HepG2 (cell line): ENCODE measurements around the gene MSANTD2. TPM values are rescaled to one million over a fixed set of nuclear protein-coding genes. Genes with fewer than 3 reads are reported as not detected.

ENCODE experiments used
- CAMTA2 ChIP-seq: sonication (generic); formaldehyde crosslinking; IDR thresholded peaks from 2 replicates; pipeline ENCODE4 v1.4.0; 2020; ENCODE audit warnings: mild to moderate bottlenecking, missing genetic modification reagents, borderline replicate concordance
- CREBL2 ChIP-seq: sonication (generic); formaldehyde crosslinking; IDR thresholded peaks from 2 replicates; pipeline ENCODE4 v1.8.1; 2023; ENCODE audit warnings: missing genetic modification reagents, mild to moderate bottlenecking, borderline replicate concordance
- CSRNP2 ChIP-seq: sonication (generic); formaldehyde crosslinking; conservative IDR thresholded peaks from 2 replicates; pipeline ENCODE4 v1.8.0; 2022; ENCODE audit warnings: low read depth, missing genetic modification reagents
- KDM4B ChIP-seq: sonication (generic); formaldehyde crosslinking; IDR thresholded peaks from 2 replicates; pipeline ENCODE4 v1.4.0; 2020; ENCODE audit warnings: missing genetic modification reagents
- MZF1 ChIP-seq: sonication (generic); formaldehyde crosslinking; IDR thresholded peaks from 2 replicates; pipeline ENCODE4 v1.8.1; 2023; ENCODE audit warnings: mild to moderate bottlenecking, missing genetic modification reagents, borderline replicate concordance
- SKI ChIP-seq: fragments of 450-650 bp; IDR thresholded peaks from one replicate; pipeline ENCODE4 v1.6.1; 2018; ENCODE audit warnings: mild to moderate bottlenecking; ENCODE audit not compliant: partially characterized antibody
- STAT5B ChIP-seq: sonication (generic); formaldehyde crosslinking; IDR thresholded peaks from 2 replicates; pipeline ENCODE4 v1.4.0; 2020; ENCODE audit warnings: missing genetic modification reagents
- ZFP82 ChIP-seq: sonication (generic); formaldehyde crosslinking; IDR thresholded peaks from 2 replicates; pipeline ENCODE4 v1.5.1; 2020; ENCODE audit warnings: mild to moderate bottlenecking, missing genetic modification reagents, borderline replicate concordance
- ZKSCAN8 ChIP-seq: IDR thresholded peaks from 2 replicates; pipeline ENCODE4 v1.6.1; 2016; ENCODE audit warnings: borderline replicate concordance, missing genetic modification reagents, missing compliant biosample characterization
- ZNF263 ChIP-seq: sonication (generic); formaldehyde crosslinking; IDR thresholded peaks from 2 replicates; pipeline ENCODE4 v1.4.0; 2020; ENCODE audit warnings: missing genetic modification reagents
- ZNF3 ChIP-seq: IDR thresholded peaks from 2 replicates; pipeline ENCODE4 v1.7.0; 2017; ENCODE audit warnings: inconsistent platforms
- ZNF569 ChIP-seq: sonication (generic); formaldehyde crosslinking; IDR thresholded peaks from 2 replicates; pipeline ENCODE4 v1.5.0; 2020; ENCODE audit warnings: mild to moderate bottlenecking, missing genetic modification reagents, moderate library complexity, borderline replicate concordance
- polyA plus RNA-seq, 8 experiments: library from polyadenylated mRNA; depleted of rRNA in 3 of 8; stranded (reverse) in 7 of 8; unstranded in 1 of 8; fragments of >200 nt; fragmentation: Illumina TruSeq in 4 of 8; extraction: Trizol in 4 of 8; gene quantifications; 2 replicates each; pipeline versions ENCODE4 v1.2.1 to v1.2.3, GENCODE V29; 2011 to 2016; ENCODE audit warnings: low read depth in 4 of 8, missing spikeins in 1 of 8, mixed read lengths in 1 of 8; ENCODE audit not compliant: insufficient read depth in 1 of 8
- total RNA-seq, 5 experiments: library from RNA; depleted of rRNA; stranded (reverse); fragments of >200 nt; fragmentation: Illumina TruSeq; extraction: Trizol; gene quantifications; 2 replicates each; pipeline ENCODE4 v1.2.3, GENCODE V29; 2016; ENCODE audit warnings: low read depth in 1 of 5
- TF ChIP-seq, protein P1 (sequence below): sonication (generic); formaldehyde crosslinking; IDR thresholded peaks from 2 replicates; pipeline ENCODE4 v1.4.0; 2020; ENCODE audit warnings: missing genetic modification reagents
- TF ChIP-seq, protein P2 (sequence below), 2 experiments: fragments of 450-650 bp in 1 of 2; sonication (generic) in 1 of 2; formaldehyde crosslinking in 1 of 2; IDR thresholded peaks; 2 replicates each; pipeline versions ENCODE4 v1.6.1 to v1.8.0; 2016 to 2022; ENCODE audit warnings: antibody characterized with exemption in 1 of 2, mild to moderate bottlenecking in 1 of 2, missing genetic modification reagents in 1 of 2

MSANTD2 gene
- total and polyA plus RNA-seq, 2 of the 13 experiments (the other 11 are each of a cell fraction or from before 2014, with no cell fraction given), result 8.7 to 10.1 TPM

DNA sequence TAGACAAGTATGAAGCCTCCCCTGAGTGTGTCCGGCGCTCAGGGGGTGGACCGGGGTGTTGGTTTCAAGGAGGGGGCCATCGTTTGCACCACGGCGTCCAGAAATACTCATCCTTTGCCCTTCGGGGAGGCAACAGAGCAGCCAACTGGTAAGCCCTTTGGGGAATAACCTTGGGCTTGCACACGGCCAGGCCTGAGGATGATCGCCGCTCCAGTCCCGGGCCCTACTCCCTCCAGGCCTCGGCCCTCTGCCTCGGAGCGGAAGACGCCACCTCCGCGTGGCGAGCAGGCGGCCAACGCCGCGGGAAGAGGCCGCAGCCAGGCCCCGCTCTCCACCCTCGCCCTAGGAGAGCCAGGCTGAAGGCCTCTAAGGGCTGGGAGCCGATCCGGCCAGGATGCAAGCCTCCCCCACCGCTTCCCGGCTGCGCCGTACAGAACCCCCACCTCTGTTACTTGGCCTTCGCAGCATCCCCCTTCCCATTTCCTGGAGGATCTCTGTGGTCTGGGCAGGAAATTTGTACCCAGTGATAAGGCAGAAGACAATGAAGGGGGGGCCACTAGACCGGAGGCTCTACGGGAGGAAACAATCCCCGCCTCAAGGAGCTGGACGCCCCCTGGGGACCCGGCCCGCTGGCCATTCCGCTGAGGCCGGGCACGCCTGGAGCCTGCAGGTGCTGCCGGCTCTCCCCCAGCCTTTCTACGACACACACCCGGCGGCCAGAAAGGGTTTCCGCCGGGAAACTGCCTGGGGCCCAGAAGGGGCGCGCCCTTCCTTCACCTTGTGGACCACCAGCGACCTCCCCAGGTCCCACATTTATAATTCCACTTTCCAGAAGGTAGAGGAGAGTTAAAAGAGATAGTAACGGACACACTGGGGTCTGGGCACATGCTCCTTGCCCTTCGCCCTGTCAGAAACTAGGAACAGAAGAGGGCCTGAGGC is 40.7 kb downstream of the MSANTD2 start (continued):
- TF ChIP-seq CAMTA2 (CRISPR knock-in tag) (0 out of 2 replicates have a peak, but pooled peaks have one; percentile 58), ZNF569 (CRISPR knock-in tag) (no peak), KDM4B (CRISPR knock-in tag) (no peak), STAT5B (CRISPR knock-in tag) (no peak), CREBL2 (CRISPR knock-in tag) (peak; percentile 59; the same call in 1 of the 2 replicates), MZF1 (CRISPR knock-in tag) (no peak), ZNF263 (CRISPR knock-in tag) (0 out of 2 replicates have a peak, but pooled peaks have one; percentile 43), CSRNP2 (CRISPR knock-in tag) (no peak), SKI (no peak), ZNF3 (CRISPR knock-in tag) (no peak), ZKSCAN8 (CRISPR knock-in tag) (no peak), ZFP82 (CRISPR knock-in tag) (peak; percentile 86; the same call in 1 of the 2 replicates)
- TF ChIP-seq, protein P1, sequence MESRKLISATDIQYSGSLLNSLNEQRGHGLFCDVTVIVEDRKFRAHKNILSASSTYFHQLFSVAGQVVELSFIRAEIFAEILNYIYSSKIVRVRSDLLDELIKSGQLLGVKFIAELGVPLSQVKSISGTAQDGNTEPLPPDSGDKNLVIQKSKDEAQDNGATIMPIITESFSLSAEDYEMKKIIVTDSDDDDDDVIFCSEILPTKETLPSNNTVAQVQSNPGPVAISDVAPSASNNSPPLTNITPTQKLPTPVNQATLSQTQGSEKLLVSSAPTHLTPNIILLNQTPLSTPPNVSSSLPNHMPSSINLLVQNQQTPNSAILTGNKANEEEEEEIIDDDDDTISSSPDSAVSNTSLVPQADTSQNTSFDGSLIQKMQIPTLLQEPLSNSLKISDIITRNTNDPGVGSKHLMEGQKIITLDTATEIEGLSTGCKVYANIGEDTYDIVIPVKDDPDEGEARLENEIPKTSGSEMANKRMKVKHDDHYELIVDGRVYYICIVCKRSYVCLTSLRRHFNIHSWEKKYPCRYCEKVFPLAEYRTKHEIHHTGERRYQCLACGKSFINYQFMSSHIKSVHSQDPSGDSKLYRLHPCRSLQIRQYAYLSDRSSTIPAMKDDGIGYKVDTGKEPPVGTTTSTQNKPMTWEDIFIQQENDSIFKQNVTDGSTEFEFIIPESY, result peak; percentile 8; the same call in 1 of the 2 replicates
- TF ChIP-seq, protein P2, sequence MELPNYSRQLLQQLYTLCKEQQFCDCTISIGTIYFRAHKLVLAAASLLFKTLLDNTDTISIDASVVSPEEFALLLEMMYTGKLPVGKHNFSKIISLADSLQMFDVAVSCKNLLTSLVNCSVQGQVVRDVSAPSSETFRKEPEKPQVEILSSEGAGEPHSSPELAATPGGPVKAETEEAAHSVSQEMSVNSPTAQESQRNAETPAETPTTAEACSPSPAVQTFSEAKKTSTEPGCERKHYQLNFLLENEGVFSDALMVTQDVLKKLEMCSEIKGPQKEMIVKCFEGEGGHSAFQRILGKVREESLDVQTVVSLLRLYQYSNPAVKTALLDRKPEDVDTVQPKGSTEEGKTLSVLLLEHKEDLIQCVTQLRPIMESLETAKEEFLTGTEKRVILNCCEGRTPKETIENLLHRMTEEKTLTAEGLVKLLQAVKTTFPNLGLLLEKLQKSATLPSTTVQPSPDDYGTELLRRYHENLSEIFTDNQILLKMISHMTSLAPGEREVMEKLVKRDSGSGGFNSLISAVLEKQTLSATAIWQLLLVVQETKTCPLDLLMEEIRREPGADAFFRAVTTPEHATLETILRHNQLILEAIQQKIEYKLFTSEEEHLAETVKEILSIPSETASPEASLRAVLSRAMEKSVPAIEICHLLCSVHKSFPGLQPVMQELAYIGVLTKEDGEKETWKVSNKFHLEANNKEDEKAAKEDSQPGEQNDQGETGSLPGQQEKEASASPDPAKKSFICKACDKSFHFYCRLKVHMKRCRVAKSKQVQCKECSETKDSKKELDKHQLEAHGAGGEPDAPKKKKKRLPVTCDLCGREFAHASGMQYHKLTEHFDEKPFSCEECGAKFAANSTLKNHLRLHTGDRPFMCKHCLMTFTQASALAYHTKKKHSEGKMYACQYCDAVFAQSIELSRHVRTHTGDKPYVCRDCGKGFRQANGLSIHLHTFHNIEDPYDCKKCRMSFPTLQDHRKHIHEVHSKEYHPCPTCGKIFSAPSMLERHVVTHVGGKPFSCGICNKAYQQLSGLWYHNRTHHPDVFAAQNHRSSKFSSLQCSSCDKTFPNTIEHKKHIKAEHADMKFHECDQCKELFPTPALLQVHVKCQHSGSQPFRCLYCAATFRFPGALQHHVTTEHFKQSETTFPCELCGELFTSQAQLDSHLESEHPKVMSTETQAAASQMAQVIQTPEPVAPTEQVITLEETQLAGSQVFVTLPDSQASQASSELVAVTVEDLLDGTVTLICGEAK (IDR thresholded peaks at IDR 0.05), result no peak
- TF ChIP-seq, protein P2 (CRISPR knock-in tag; IDR thresholded peaks at IDR 0.05), result peak; percentile 31; the same call in 1 of the 2 replicates
